Hepatocyte (in vitro differentiated cells): ENCODE results near the gene SLC25A6. TPM values are rescaled to one million over a fixed set of nuclear protein-coding genes. Genes with fewer than 3 reads are reported as not detected.

Experiments
- DNase-seq: peaks from one replicate; pipeline ENCODE4 v3.0.0-alpha.2; 2016; ENCODE audit warnings: low spot score
- H2AFZ ChIP-seq: fragments of 200-600 bp; sonication (generic); 2 replicates; pipeline ENCODE4 v1.6.0; 2016; ENCODE audit warnings: antibody characterized with exemption, mild to moderate bottlenecking
- H3K27ac ChIP-seq: fragments of 200-600 bp; sonication (generic); 2 replicates; pipeline ENCODE4 v1.5.1; 2016; ENCODE audit warnings: mild to moderate bottlenecking
- H3K27me3 ChIP-seq: fragments of 200-600 bp; sonication (generic); 2 replicates; pipeline ENCODE4 v1.6.1; 2016
- H3K36me3 ChIP-seq: fragments of 200-600 bp; sonication (generic); replicated peaks from 2 replicates; pipeline ENCODE4 v1.5.1; 2016; ENCODE audit warnings: low read depth; ENCODE audit not compliant: insufficient read depth
- H3K4me1 ChIP-seq: fragments of 200-600 bp; sonication (generic); 2 replicates; pipeline ENCODE4 v1.5.1; 2016; ENCODE audit warnings: mild to moderate bottlenecking, moderate library complexity; ENCODE audit not compliant: insufficient read depth
- H3K4me2 ChIP-seq: fragments of 200-600 bp; sonication (generic); 2 replicates; pipeline ENCODE4 v1.6.0; 2016
- H3K4me3 ChIP-seq: fragments of 200-600 bp; sonication (generic); 2 replicates; pipeline ENCODE4 v1.5.1; 2016; ENCODE audit warnings: mild to moderate bottlenecking
- H3K79me2 ChIP-seq: fragments of 200-600 bp; sonication (generic); 2 replicates; pipeline ENCODE4 v1.6.0; 2017; ENCODE audit warnings: mild to moderate bottlenecking
- H3K9me2 ChIP-seq: fragments of 200-600 bp; sonication (generic); replicated peaks from 2 replicates; pipeline ENCODE4 v1.6.0; 2017; ENCODE audit warnings: mild to moderate bottlenecking; ENCODE audit not compliant: insufficient read depth
- H3K9me3 ChIP-seq: fragments of 200-600 bp; sonication (generic); 2 replicates; pipeline ENCODE4 v1.5.1; 2016; ENCODE audit warnings: low read depth, mild to moderate bottlenecking
- H4K20me1 ChIP-seq: fragments of 200-600 bp; sonication (generic); 2 replicates; pipeline ENCODE4 v1.6.0; 2016; ENCODE audit warnings: mild to moderate bottlenecking; ENCODE audit not compliant: insufficient read depth, poor library complexity, severe bottlenecking
- EZH2 ChIP-seq: fragments of 200-600 bp; sonication (generic); IDR thresholded peaks from 2 replicates; pipeline ENCODE4 v1.6.1; 2016; ENCODE audit warnings: antibody characterized with exemption, mild to moderate bottlenecking, borderline replicate concordance
- EZH2phosphoT487 ChIP-seq: fragments of 200-600 bp; sonication (generic); IDR thresholded peaks from one replicate; pipeline ENCODE4 v1.6.1; 2018; ENCODE audit warnings: antibody characterized with exemption, mild to moderate bottlenecking, low read depth, moderate library complexity; ENCODE audit not compliant: unreplicated experiment, severe bottlenecking
- WGBS: methylation state at CpG from one replicate; pipeline ENCODE4 v1.1.6; 2016; ENCODE audit warnings: low lambda C conversion rate; ENCODE audit errors: missing lambda C conversion rate; 5-methylcytosine and 5-hydroxymethylcytosine counted together
- polyA plus RNA-seq: library from polyadenylated mRNA; unstranded; fragments of >200 nt; fragmentation: Nextera tagmentation; extraction: Ambion mirVana; gene quantifications from 2 replicates; pipeline ENCODE4 v1.2.1, GENCODE V29; 2016
- total RNA-seq: library from RNA; depleted of rRNA; stranded (reverse); fragments of >200 nt; gene quantifications from 2 replicates; pipeline ENCODE4 v1.2.3, GENCODE V29; 2014
- TF ChIP-seq, protein P1 (sequence below): fragments of 200-600 bp; sonication (generic); IDR thresholded peaks from 2 replicates; pipeline ENCODE4 v1.5.1; 2016; ENCODE audit warnings: antibody characterized with exemption, mild to moderate bottlenecking; ENCODE audit not compliant: poor library complexity

SLC25A6 gene
- total and polyA plus RNA-seq, 2 experiments from 2014 or later, result 359 to 364 TPM

DNA sequence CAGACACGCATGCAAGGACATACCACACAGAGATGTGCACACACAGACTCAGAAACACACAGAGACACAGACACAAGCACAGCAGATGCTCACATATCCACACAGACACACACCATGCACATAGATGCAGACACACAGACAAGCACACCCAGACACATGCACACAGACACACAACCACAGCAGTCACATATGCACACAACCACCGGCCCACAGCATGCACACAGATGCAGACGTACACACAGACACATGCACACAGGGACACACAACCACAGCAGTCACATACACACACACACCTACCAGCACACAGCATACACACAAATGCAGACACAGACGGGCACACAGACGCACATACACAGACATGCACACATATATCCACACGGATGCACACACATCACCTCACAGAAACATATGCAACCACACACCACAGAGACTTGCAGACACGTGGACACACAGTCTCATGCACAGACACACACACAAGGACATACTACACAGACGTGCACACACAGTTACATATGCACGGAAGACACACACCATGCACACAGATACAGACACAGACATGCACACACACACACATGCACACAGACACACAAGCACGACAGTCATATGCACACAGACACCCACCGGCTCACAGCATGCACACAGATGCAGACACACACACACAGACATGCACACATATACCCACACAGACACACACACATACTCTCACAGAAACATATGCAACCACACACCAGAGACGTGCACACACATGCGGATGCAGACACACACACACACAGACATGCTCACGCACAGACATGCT is 25.2 kb upstream of the SLC25A6 start:
- Histone ChIP-seq H3K4me3 (no peak overlapping the region), H4K20me1 (no peaks in the 10 kb centered on the region), H2AFZ (no peak overlapping the region), H3K9me3 (no peaks in the 10 kb centered on the region), H3K4me1 (no peaks in the 10 kb centered on the region), H3K79me2 (no peaks in the 10 kb centered on the region), H3K27me3 (no peaks in the 10 kb centered on the region), H3K4me2 (no peak overlapping the region), H3K27ac (no peak overlapping the region), H3K9me2 (no peaks in the 10 kb centered on the region), H3K36me3 (no peaks in the 10 kb centered on the region)
- no peak for DNase-seq
- 71% methylated on average over 14 of the region's 14 CpGs for WGBS
- TF ChIP-seq, protein P1, sequence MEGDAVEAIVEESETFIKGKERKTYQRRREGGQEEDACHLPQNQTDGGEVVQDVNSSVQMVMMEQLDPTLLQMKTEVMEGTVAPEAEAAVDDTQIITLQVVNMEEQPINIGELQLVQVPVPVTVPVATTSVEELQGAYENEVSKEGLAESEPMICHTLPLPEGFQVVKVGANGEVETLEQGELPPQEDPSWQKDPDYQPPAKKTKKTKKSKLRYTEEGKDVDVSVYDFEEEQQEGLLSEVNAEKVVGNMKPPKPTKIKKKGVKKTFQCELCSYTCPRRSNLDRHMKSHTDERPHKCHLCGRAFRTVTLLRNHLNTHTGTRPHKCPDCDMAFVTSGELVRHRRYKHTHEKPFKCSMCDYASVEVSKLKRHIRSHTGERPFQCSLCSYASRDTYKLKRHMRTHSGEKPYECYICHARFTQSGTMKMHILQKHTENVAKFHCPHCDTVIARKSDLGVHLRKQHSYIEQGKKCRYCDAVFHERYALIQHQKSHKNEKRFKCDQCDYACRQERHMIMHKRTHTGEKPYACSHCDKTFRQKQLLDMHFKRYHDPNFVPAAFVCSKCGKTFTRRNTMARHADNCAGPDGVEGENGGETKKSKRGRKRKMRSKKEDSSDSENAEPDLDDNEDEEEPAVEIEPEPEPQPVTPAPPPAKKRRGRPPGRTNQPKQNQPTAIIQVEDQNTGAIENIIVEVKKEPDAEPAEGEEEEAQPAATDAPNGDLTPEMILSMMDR, result no peak
- TF ChIP-seq EZH2 (no peak), EZH2phosphoT487 (no peak)

- H2AFZ ChIP-seq, result no peak overlapping the region
- 81% methylated on average over 14 of the region's 15 CpGs for WGBS
- H3K27me3 ChIP-seq, result no peaks in the 10 kb centered on the region
- H3K4me1 ChIP-seq, result no peaks in the 10 kb centered on the region
- H3K36me3 ChIP-seq, result no peaks in the 10 kb centered on the region
- no peaks in the 10 kb centered on the region for H3K9me2 ChIP-seq
- no peaks in the 10 kb centered on the region for H3K79me2 ChIP-seq
- no peak for DNase-seq
- no peaks in the 10 kb centered on the region for H4K20me1 ChIP-seq
- no peak overlapping the region for H3K4me2 ChIP-seq
- H3K9me3 ChIP-seq, result no peaks in the 10 kb centered on the region
- no peak overlapping the region for H3K4me3 ChIP-seq
- H3K27ac ChIP-seq, result no peak overlapping the region
- no peak for TF ChIP-seq EZH2phosphoT487
- TF ChIP-seq, protein P1, result no peak
- TF ChIP-seq EZH2, result no peak
These were observed 24.4 kb upstream of the SLC25A6 start for GRCh38 chrX:1416327-1416784.

- Histone ChIP-seq H3K27ac (no peak overlapping the region), H3K4me2 (no peak overlapping the region), H3K9me3 (no peaks in the 10 kb centered on the region), H3K27me3 (no peaks in the 10 kb centered on the region), H3K4me3 (no peak overlapping the region), H4K20me1 (no peaks in the 10 kb centered on the region), H3K79me2 (no peaks in the 10 kb centered on the region), H3K36me3 (no peaks in the 10 kb centered on the region), H3K9me2 (no peaks in the 10 kb centered on the region), H3K4me1 (no peaks in the 10 kb centered on the region), H2AFZ (no peak overlapping the region)
- no peak for DNase-seq
- TF ChIP-seq, protein P1, result no peak
- TF ChIP-seq EZH2phosphoT487 (no peak), EZH2 (no peak)
- WGBS, result 93% methylated on average over 30 of the region's 31 CpGs
These were observed 20.7 kb upstream of the SLC25A6 start for GRCh38 chrX:1412551-1413161.
